Esophagus (tissue), 2 donors: ENCODE results near the gene PTGES. TPM values are rescaled to one million over a fixed set of nuclear protein-coding genes. Genes with fewer than 3 reads are reported as not detected.
"Not testable (repeated sequence)": the region's sequence is repeated elsewhere in the genome, so short reads cannot be mapped to it uniquely, and the experiment has no call there.

ENCODE experiments used
- H3K27ac ChIP-seq, 2 donors: one replicate each; pipeline ENCODE4 v1.5.1; 2013; ENCODE audit warnings: low read depth in 2 of 2, mild to moderate bottlenecking in 2 of 2, inconsistent platforms in 1 of 2, low read length in 1 of 2, moderate library complexity in 1 of 2
- H3K27me3 ChIP-seq, 2 donors: one replicate each; pipeline ENCODE4 v1.6.1; 2013; ENCODE audit warnings: low read length in 2 of 2, control low read depth in 1 of 2, mild to moderate bottlenecking in 1 of 2; ENCODE audit not compliant: insufficient read depth in 2 of 2, control insufficient read depth in 1 of 2
- H3K36me3 ChIP-seq, 2 donors: one replicate each; pipeline ENCODE4 v1.6.1; 2013; ENCODE audit warnings: low read length in 1 of 2; ENCODE audit not compliant: control insufficient read depth in 2 of 2, insufficient read depth in 2 of 2
- H3K4me1 ChIP-seq, 2 donors: one replicate each; pipeline ENCODE4 v1.6.1; 2013; ENCODE audit warnings: low read length in 1 of 2; ENCODE audit not compliant: control insufficient read depth in 2 of 2, insufficient read depth in 2 of 2
- H3K4me3 ChIP-seq, 2 donors: one replicate each; pipeline ENCODE4 v1.5.1; 2013; ENCODE audit warnings: low read length in 2 of 2, mild to moderate bottlenecking in 2 of 2, low read depth in 1 of 2, moderate library complexity in 1 of 2
- H3K9me3 ChIP-seq, 2 donors: one replicate each; pipeline ENCODE4 v1.6.1; 2013; ENCODE audit warnings: mild to moderate bottlenecking in 2 of 2, low read depth in 1 of 2, low read length in 1 of 2, moderate library complexity in 1 of 2; ENCODE audit not compliant: control insufficient read depth in 2 of 2, insufficient read depth in 1 of 2
- WGBS, 2 donors: extraction: QIAGEN DNeasy Blood & Tissue Kit; methylation state at CpG; one replicate each; pipeline ENCODE4 v1.1.7; 2013; 5-methylcytosine and 5-hydroxymethylcytosine counted together
- polyA plus RNA-seq, 2 donors: library from polyadenylated mRNA; stranded (reverse); fragments of 200-250 nt; gene quantifications; one replicate each; pipeline ENCODE4 v1.2.3, GENCODE V29; 2013
- donor health status: healthy with polysubstance abuse.
- donor health status: Bipolar disorder and iron deficiency.

PTGES gene, protein sequence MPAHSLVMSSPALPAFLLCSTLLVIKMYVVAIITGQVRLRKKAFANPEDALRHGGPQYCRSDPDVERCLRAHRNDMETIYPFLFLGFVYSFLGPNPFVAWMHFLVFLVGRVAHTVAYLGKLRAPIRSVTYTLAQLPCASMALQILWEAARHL
- 10 to 100 TPM in 1 of 2 donors, 1 to 10 TPM in 1; 6.4 to 16.3 TPM for polyA plus RNA-seq

DNA sequence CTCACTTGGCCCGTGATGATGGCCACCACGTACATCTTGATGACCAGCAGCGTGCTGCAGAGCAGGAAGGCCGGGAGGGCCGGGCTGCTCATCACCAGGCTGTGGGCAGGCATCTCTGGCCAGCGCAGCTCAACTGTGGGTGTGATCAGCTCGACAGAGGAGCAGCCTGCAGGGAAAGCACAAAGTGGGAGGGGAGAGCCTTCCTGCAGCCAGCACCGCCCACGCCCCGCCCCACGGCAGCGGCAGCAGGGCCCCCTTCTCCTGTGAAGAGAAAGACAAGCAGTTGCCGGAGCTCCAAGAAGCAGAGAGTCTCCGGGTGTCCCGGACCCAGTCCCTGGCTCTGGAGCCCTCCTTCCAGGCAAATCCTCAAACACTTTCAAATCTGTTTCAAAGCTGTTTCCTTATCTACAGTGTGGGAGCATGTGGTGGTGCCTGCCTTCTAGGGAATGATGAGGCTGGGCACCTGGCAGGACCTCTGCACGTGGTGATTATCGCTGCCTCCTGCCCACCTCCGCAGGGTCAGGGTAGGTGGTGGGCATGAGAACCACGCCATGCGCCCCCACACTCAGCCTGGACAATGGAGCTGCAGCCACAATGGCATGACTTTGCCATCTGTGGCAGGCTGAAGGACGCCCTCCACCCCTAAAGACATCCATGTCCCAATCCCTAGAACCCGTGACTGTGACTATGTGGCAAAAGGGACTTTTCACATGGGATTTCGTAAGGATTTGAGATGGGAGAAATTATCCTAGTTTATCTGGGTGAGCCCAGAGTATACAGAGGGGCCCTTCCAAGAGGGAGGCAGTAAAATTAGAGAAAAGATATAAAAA is at the start of gene PTGES:
Gene PTGES (minus strand): TSS at position 143 of the 830 bp plus-strand sequence. CDS start 30 bp downstream, at position 113.
- Histone ChIP-seq H3K36me3 (no peaks in the 10 kb centered on the region), H3K9me3 (no peaks in the 10 kb centered on the region), H3K4me1 (peaks cover 5 to 13% of the 10 kb centered on the region in 2 donors), H3K27me3 (no peaks in the 10 kb centered on the region), H3K4me3 (peak within 1 kb of the TSS; percentile 37 to 50), H3K27ac (peak within 1 kb of the TSS; percentile 66 to 91)
- 16 to 19% methylated on average over 23 of the region's 23 CpGs for WGBS, 2 donors

DNA sequence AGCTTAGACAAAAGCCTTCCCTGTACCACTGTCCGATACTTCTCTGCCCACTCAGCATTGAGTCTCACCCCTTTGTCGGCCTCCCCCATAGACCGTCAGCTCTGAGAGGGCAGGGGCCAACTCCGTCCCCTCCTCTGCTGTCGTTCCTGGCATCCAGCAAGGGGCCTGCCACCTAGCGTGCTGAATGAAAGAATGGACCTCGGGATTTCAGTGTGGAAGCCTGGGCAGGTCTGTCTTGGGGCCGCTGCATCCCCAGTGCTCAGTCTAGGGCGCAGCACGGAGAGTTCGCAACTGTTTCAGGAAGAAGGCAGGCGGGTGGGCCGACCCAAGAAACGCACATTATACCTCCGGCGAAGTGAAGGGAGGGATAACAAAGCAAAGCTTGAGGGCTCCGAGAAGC is 48.7 kb upstream of the PTGES start:
- no peaks in the 10 kb centered on the region for H3K36me3 ChIP-seq
- H3K4me3 ChIP-seq, result no peak overlapping the region
- WGBS, 2 donors, result 81 to 86% methylated on average over 17 of the region's 17 CpGs
- H3K27ac ChIP-seq, result no peak overlapping the region
- no peaks in the 10 kb centered on the region for H3K27me3 ChIP-seq
- H3K9me3 ChIP-seq, result no peaks in the 10 kb centered on the region
- H3K4me1 ChIP-seq, result peaks cover 2 to 6% of the 10 kb centered on the region in 2 donors

DNA sequence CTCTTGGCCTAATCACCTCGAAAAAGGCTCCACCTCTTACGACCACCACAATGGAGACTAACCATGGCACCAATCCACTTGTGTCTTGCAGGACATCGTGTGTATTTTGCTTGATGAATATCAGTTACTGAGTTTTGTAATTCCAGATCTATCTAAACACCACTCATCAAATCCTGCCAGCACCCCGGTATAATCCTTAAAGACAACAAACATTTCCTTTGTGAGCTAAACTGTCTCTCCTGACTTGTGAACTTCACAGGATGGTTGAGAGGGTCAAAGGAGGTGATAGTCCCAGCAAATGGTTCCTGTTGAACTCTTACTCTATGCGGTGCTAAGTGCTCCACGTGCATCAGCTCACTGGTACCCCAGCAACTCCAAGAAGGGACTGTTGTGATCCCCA is 46.1 kb upstream of the PTGES start:
- H3K4me3 ChIP-seq, result no peak overlapping the region
- no peak overlapping the region for H3K27ac ChIP-seq
- H3K9me3 ChIP-seq, result no peaks in the 10 kb centered on the region
- peaks cover 2 to 3% of the 10 kb centered on the region in 2 donors for H3K4me1 ChIP-seq
- no peaks in the 10 kb centered on the region for H3K36me3 ChIP-seq
- 48 to 52% methylated on average over 6 of the region's 6 CpGs for WGBS, 2 donors
- no peaks in the 10 kb centered on the region for H3K27me3 ChIP-seq

DNA sequence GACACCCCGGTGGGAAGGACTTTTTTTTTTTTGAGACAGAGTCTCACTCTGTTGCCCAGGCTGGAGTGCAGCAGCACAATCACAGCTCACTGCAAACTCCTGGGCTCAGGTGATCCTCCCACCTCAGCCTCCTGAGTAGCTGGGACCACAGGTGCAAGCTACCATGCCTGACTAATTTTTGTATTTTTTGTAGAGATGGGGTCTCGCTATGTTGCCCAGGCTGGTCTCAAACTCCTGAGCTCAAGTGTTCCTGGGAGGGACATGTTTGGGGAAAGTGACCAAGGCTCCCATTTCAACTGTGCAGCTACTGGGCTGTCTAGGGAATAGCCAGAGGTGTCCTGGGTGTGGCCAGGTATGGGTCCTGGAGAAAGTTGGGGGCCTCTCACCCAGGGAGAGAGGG is 43.2 kb upstream of the PTGES start:
- not testable (repeated sequence) for H3K4me3 ChIP-seq, H3K36me3 ChIP-seq, H3K9me3 ChIP-seq, H3K4me1 ChIP-seq, H3K27ac ChIP-seq, H3K27me3 ChIP-seq
- 69 to 71% methylated on average over 2 of the region's 2 CpGs for WGBS, 2 donors

DNA sequence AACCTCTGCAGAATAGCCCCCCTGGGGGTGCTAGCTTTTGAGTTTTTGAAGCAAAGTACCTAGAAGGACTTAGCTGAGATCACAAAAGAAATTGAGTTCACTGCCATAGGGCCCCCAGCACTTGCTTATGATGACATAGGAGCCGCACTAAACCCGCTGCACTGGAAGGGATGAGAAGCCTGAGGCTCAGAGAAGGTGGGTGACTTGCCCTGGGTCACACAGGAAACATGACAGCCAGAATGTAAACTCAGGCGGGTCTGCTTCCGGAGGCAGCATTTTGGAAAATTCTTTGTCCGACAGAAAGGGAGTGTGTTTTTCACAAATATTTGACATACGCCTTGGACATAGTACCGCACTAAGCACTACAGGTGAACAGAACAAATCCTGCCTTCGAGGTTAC is 41.7 kb upstream of the PTGES start:
- H3K9me3 ChIP-seq, result no peaks in the 10 kb centered on the region
- H3K4me3 ChIP-seq, result no peak overlapping the region
- no peak overlapping the region for H3K27ac ChIP-seq
- H3K27me3 ChIP-seq, result no peaks in the 10 kb centered on the region
- 79 to 82% methylated on average over 8 of the region's 8 CpGs for WGBS, 2 donors
- H3K36me3 ChIP-seq, result no peaks in the 10 kb centered on the region
- H3K4me1 ChIP-seq, result no peaks in the 10 kb centered on the region

DNA sequence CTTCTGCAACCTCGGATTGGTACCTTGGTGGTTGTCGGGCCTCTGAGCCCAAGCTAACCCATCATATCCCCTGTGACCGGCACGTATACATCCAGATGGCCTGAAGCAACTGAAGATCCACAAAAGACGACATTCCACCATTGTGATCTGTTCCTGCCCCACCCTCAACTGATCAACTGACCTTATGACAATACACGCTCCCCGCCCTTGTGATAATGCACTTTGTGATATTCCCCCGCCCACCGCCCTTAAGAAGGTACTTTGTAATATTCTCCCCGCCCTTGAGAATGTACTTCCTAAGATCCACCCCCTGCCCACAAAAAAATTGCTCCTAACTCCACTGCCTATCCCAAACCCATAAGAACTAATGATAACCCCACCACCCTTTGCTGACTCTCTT is 33.6 kb upstream of the PTGES start:
- H3K4me3 ChIP-seq, result no peak overlapping the region
- no peaks in the 10 kb centered on the region for H3K4me1 ChIP-seq
- WGBS, 2 donors, result 80 to 81% methylated on average over 10 of the region's 10 CpGs
- H3K27ac ChIP-seq, result no peak overlapping the region
- H3K9me3 ChIP-seq, result no peaks in the 10 kb centered on the region
- no peaks in the 10 kb centered on the region for H3K27me3 ChIP-seq
- no peaks in the 10 kb centered on the region for H3K36me3 ChIP-seq

DNA sequence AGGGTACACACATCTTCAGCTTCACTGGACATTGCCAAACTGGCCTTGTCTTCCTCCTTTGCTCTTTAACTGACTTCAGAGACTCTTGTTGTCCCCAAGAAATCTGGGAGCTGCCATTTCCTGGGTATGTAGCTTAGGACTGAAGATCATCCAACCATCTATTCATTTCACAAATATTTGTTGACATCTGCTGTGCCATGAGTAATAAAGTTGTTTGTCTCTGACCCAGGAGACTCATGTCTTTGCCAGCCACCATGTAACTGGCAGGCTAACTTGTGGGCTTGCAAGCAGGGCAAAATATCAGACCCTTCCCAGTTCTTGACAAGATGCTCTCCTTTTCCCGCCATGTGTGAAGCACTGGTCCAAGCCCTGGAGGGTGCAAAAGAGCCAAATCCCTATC is 33.0 kb upstream of the PTGES start:
- H3K27me3 ChIP-seq, result no peaks in the 10 kb centered on the region
- no peak overlapping the region for H3K4me3 ChIP-seq
- WGBS, 2 donors, result 86 to 91% methylated on average over 1 of the region's 1 CpG

DNA sequence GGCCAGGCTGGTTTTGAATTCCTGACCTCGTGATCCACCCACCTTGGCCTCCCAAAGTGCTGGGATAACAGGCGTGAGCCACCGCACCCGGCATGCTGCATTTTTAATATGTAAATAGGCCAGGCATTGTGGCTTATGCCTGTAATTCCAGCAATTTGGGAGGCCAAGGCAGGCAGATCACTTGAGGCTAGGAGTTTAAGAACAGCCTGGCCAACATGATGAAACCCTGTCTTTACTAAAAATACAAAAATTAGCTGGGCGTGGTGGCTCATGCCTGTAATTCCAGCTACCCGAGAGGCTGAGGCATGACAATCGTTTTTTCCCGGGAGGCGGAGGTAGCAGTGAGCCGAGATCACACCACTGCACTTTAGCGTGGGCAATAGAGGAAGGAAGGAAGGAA is 32.1 kb upstream of the PTGES start:
- not testable (repeated sequence) for H3K27me3 ChIP-seq, H3K9me3 ChIP-seq, H3K27ac ChIP-seq, H3K36me3 ChIP-seq, H3K4me3 ChIP-seq, H3K4me1 ChIP-seq
- WGBS, 2 donors, result 66 to 74% methylated on average over 11 of the region's 11 CpGs

More for the DNA sequence above, 33.0 kb upstream of the PTGES start:
- H3K36me3 ChIP-seq, result no peaks in the 10 kb centered on the region
- H3K27ac ChIP-seq, result no peak overlapping the region
- H3K4me1 ChIP-seq, result no peaks in the 10 kb centered on the region
- H3K9me3 ChIP-seq, result no peaks in the 10 kb centered on the region

DNA sequence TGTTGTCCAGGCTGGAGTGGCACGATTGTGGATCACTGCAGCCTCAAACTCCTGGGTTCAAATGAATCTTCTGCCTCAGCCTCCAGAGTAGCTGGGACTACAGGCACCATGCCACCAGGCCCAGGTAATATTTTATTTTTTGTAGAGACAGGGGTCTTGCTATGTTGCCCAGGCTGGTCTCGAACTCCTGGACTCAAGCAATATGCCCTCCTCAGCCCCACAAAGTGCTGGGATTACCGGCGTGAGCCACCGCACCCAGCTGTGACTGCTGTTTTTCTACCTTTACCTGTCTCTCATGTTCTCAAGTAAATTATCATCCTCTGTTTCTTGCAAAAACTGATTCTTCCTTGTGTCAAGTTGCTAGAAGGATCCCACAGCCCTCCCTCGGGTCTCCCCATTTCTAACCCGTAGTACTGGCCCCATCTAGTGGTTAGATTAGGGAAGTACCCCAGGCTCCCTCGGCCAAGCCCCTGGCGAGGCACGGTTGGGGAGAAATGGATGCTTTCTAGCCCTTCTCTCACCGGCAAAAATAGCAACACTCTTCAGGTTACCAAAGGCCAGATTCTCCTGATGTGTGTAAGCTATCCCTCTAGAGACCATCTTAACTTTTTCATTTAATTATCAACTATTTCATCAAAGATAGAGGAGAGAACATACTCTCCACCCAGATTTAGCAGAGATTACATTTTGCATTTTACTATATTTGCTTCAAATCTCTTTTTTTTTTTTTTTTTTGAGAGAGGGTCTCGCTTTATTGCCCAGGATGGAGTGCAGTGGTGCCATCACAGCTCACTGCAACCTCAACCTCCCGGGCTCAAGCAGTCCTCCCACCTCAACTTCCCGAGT is 30.9 kb upstream of the PTGES start:
- no peaks in the 10 kb centered on the region for H3K36me3 ChIP-seq
- H3K27ac ChIP-seq, result no peak overlapping the region
- H3K4me1 ChIP-seq, result no peaks in the 10 kb centered on the region
- 33 to 34% methylated on average over 14 of the region's 14 CpGs for WGBS, 2 donors
- H3K9me3 ChIP-seq, result no peaks in the 10 kb centered on the region
- H3K27me3 ChIP-seq, result no peaks in the 10 kb centered on the region
- H3K4me3 ChIP-seq, result no peak overlapping the region
